Measurements from ENCODE around the gene SFXN3. TPM values are rescaled to one million over a fixed set of nuclear protein-coding genes. Genes with fewer than 3 reads are reported as not detected.
A peak's percentile ranks its signal among the peaks of the same experiment; 100 is the strongest.

The SFXN3 gene
- total and polyA plus RNA-seq, 2 of the 13 experiments (the other 11 are each of a cell fraction or from before 2014, with no cell fraction given): 16.8 to 71.5 TPM

GRCh38 chr10:101007915-101008822 lies 22.9 kb upstream of the SFXN3 start:
- no peak overlapping the region for H3K4me3 ChIP-seq (replicated peaks in 1 of 3; ENCODE audit: insufficient read depth in 1 of 3, low read depth in 2 of 3, low read length in 3 of 3)
- no peaks in the 10 kb centered on the region for H3K9me3 ChIP-seq (ENCODE audit: low read length)
- in situ Hi-C loops (cut with HindIII; ENCODE audit: extremely low pct_ligation_motif_present, low pct_unique_long_range_greater_than_20kb): no loop called here
- H3K4me2 ChIP-seq (ENCODE audit: low read depth, low read length): peak overlapping the region; percentile 61; the same call in 1 of the 2 replicates
- H3K27ac ChIP-seq (ENCODE audit: extremely low read length, insufficient read depth, low read length): peak overlapping the region; percentile 73
- H3K36me3 ChIP-seq (replicated peaks in 1 of 2; ENCODE audit: control insufficient read depth in 1 of 2, insufficient read depth in 2 of 2, low read length in 2 of 2): peaks cover 14 to 33% of the 10 kb centered on the region in 2 experiments; a peak in 4 of 5 replicates
- peaks cover 2% of the 10 kb centered on the region for H3K79me2 ChIP-seq (ENCODE audit: insufficient read depth, low read length)
- no peak overlapping the region for H2AFZ ChIP-seq (ENCODE audit: low read length)
- FAIRE-seq (no peak), DNase-seq (ENCODE audit: low spot score) (no peak), ATAC-seq (no peak)
- no peaks in the 10 kb centered on the region for H3K27me3 ChIP-seq (ENCODE audit: control insufficient read depth in 1 of 2, insufficient read depth in 2 of 2, low read length in 2 of 2)
- 78% methylated on average over 8 of the region's 13 CpGs for WGBS (ENCODE audit: low lambda C conversion rate)
- no TSS peak for BruUV-seq (replicated peaks)
- CTCF ChIA-PET (ENCODE audit: low intra/inter-chr PET ratio, low total read pairs): no interaction called here
- H3K4me1 ChIP-seq (ENCODE audit: insufficient read depth, low read length): peaks cover 62% of the 10 kb centered on the region
- intact Hi-C loops (cut with micrococcal nuclease; ENCODE audit: unreplicated experiment): no loop called here
- POLR2A ChIA-PET: interaction anchor here (0.8 to 7.1 kb wide), 3 partner anchors 9 to 23 kb away, joined by 3 to 124 read pairs (median 3); partner anchors contain the start of genes LZTS2, MRPL43 and TWNK
- no peaks in the 10 kb centered on the region for H4K20me1 ChIP-seq (ENCODE audit: insufficient read depth, low read length)
- 0 out of 2 replicates have a peak overlapping the region, but pooled peaks have one; percentile 43 for H3K9ac ChIP-seq (ENCODE audit: insufficient read depth, low read depth, low read length)
- TF ChIP-seq POLR2G (IDR thresholded peaks at IDR 0.05; ENCODE audit: low read depth, low read length) (peak; percentile 59; the same call in 1 of the 2 replicates), ZNF550 (CRISPR knock-in tag; IDR thresholded peaks at IDR 0.05; ENCODE audit: borderline replicate concordance) (0 out of 2 replicates have a peak, but pooled peaks have one; percentile 19), ZNF761 (CRISPR knock-in tag; conservative IDR thresholded peaks at IDR 0.05) (no peak), ZNF576 (CRISPR knock-in tag; IDR thresholded peaks at IDR 0.05) (no peak), JARID2 (CRISPR knock-in tag; IDR thresholded peaks at IDR 0.05; ENCODE audit: insufficient replicate concordance) (no peak), CHD4 (IDR thresholded peaks at IDR 0.05; ENCODE audit: borderline replicate concordance, low read length) (no peak), ZNF713 (CRISPR knock-in tag; IDR thresholded peaks at IDR 0.05) (no peak), NR1H2 (CRISPR knock-in tag; IDR thresholded peaks at IDR 0.05; ENCODE audit: borderline replicate concordance, low read depth) (no peak), HIC2 (CRISPR knock-in tag; IDR thresholded peaks at IDR 0.05; ENCODE audit: low read depth) (no peak), ZNF446 (CRISPR knock-in tag; IDR thresholded peaks at IDR 0.05) (no peak), SAP130 (CRISPR knock-in tag; IDR thresholded peaks at IDR 0.05; ENCODE audit: low read depth) (0 out of 2 replicates have a peak, but pooled peaks have one; percentile 5), HNRNPL (IDR thresholded peaks at IDR 0.05; ENCODE audit: low read depth, low read length) (0 out of 2 replicates have a peak, but pooled peaks have one; percentile 2), SMAD3 (CRISPR knock-in tag; IDR thresholded peaks at IDR 0.05) (no peak)
- TF ChIP-seq, protein P1, sequence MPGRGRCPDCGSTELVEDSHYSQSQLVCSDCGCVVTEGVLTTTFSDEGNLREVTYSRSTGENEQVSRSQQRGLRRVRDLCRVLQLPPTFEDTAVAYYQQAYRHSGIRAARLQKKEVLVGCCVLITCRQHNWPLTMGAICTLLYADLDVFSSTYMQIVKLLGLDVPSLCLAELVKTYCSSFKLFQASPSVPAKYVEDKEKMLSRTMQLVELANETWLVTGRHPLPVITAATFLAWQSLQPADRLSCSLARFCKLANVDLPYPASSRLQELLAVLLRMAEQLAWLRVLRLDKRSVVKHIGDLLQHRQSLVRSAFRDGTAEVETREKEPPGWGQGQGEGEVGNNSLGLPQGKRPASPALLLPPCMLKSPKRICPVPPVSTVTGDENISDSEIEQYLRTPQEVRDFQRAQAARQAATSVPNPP (CRISPR knock-in tag; IDR thresholded peaks at IDR 0.05): no peak
- TF ChIP-seq, protein P2, sequence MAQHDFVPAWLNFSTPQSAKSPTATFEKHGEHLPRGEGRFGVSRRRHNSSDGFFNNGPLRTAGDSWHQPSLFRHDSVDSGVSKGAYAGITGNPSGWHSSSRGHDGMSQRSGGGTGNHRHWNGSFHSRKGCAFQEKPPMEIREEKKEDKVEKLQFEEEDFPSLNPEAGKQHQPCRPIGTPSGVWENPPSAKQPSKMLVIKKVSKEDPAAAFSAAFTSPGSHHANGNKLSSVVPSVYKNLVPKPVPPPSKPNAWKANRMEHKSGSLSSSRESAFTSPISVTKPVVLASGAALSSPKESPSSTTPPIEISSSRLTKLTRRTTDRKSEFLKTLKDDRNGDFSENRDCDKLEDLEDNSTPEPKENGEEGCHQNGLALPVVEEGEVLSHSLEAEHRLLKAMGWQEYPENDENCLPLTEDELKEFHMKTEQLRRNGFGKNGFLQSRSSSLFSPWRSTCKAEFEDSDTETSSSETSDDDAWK (CRISPR knock-in tag; IDR thresholded peaks at IDR 0.05): no peak
- TF ChIP-seq, protein P3, sequence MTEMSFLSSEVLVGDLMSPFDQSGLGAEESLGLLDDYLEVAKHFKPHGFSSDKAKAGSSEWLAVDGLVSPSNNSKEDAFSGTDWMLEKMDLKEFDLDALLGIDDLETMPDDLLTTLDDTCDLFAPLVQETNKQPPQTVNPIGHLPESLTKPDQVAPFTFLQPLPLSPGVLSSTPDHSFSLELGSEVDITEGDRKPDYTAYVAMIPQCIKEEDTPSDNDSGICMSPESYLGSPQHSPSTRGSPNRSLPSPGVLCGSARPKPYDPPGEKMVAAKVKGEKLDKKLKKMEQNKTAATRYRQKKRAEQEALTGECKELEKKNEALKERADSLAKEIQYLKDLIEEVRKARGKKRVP (CRISPR knock-in tag; IDR thresholded peaks at IDR 0.05): no peak
